ENCODE measurements around the gene SCRN3.
A peak's percentile ranks its signal among the peaks of the same experiment; 100 is the strongest.
"Not testable (repeated sequence)": the region's sequence is repeated elsewhere in the genome, so short reads cannot be mapped to it uniquely, and the experiment has no call there.

The SCRN3 gene

GRCh38 chr2:174395284-174395968, at the start of gene SCRN3:
SCRN3 (plus strand) TSS chr2:174395730; CDS start chr2:174398284, 2,554 bp downstream.
- DNase-seq (ENCODE audit: low spot score), result peak; percentile 40

GRCh38 chr2:174350018-174350417, 45.5 kb upstream of the SCRN3 start:
- no peak for DNase-seq (ENCODE audit: low spot score)

- DNase-seq (ENCODE audit: low spot score), result no peak
These were observed 44.8 kb upstream of the SCRN3 start for GRCh38 chr2:174350593-174351181.

- DNase-seq (ENCODE audit: low spot score), result no peak
These were observed 42.5 kb upstream of the SCRN3 start for GRCh38 chr2:174353004-174353403.

GRCh38 chr2:174356347-174356746, 39.2 kb upstream of the SCRN3 start:
- DNase-seq (ENCODE audit: low spot score), result no peak

GRCh38 chr2:174359663-174360062, 35.9 kb upstream of the SCRN3 start:
- DNase-seq (ENCODE audit: low spot score), result not testable (repeated sequence)

- no peak for DNase-seq (ENCODE audit: low spot score)
These were observed 32.6 kb upstream of the SCRN3 start for GRCh38 chr2:174362949-174363348.

GRCh38 chr2:174363492-174364225, 31.9 kb upstream of the SCRN3 start:
- not testable (repeated sequence) for DNase-seq (ENCODE audit: low spot score)

GRCh38 chr2:174364628-174365027, 30.9 kb upstream of the SCRN3 start:
- DNase-seq (ENCODE audit: low spot score), result no peak

- DNase-seq (ENCODE audit: low spot score), result no peak
These were observed 30.0 kb upstream of the SCRN3 start for GRCh38 chr2:174365571-174365970.

- DNase-seq (ENCODE audit: low spot score), result no peak
These were observed 26.8 kb upstream of the SCRN3 start for GRCh38 chr2:174368691-174369090.

- DNase-seq (ENCODE audit: low spot score), result no peak
These were observed 18.6 kb upstream of the SCRN3 start for GRCh38 chr2:174376967-174377366.

- no peak for DNase-seq (ENCODE audit: low spot score)
These were observed 11.7 kb upstream of the SCRN3 start for GRCh38 chr2:174383796-174384195.

- DNase-seq (ENCODE audit: low spot score), result no peak
These were observed 10.3 kb upstream of the SCRN3 start for GRCh38 chr2:174385201-174385600.

- not testable (repeated sequence) for DNase-seq (ENCODE audit: low spot score)
These were observed 6.8 kb upstream of the SCRN3 start for GRCh38 chr2:174388706-174389105.

GRCh38 chr2:174389542-174389941, 6.0 kb upstream of the SCRN3 start:
- no peak for DNase-seq (ENCODE audit: low spot score)

GRCh38 chr2:174390303-174390702, 5.2 kb upstream of the SCRN3 start:
- not testable (repeated sequence) for DNase-seq (ENCODE audit: low spot score)

GRCh38 chr2:174392706-174393105, 2.8 kb upstream of the SCRN3 start:
- no peak for DNase-seq (ENCODE audit: low spot score)

- peak; percentile 16 for DNase-seq (ENCODE audit: low spot score)
These were observed 570 bp downstream of the SCRN3 start for GRCh38 chr2:174395969-174396630.

GRCh38 chr2:174397773-174398172, 2.2 kb downstream of the SCRN3 start:
- no peak for DNase-seq (ENCODE audit: low spot score)

GRCh38 chr2:174399171-174399570, 3.6 kb downstream of the SCRN3 start:
- DNase-seq (ENCODE audit: low spot score), result no peak

GRCh38 chr2:174400853-174401252, 5.3 kb downstream of the SCRN3 start:
- DNase-seq (ENCODE audit: low spot score), result no peak

- DNase-seq (ENCODE audit: low spot score), result no peak
These were observed 8.1 kb downstream of the SCRN3 start for GRCh38 chr2:174403628-174404027.
